ENCODE results near the gene FAM181A. TPM values are rescaled to one million over a fixed set of nuclear protein-coding genes. Genes with fewer than 3 reads are reported as not detected.
A peak's percentile ranks its signal among the peaks of the same experiment; 100 is the strongest.

The FAM181A gene
- total and polyA plus RNA-seq, 4 donors: 1.9 to 4.0 (median 3.3) TPM

GRCh38 chr14:93963692-93964091 lies 36.5 kb downstream of the FAM181A start:
- H3K27ac ChIP-seq (ENCODE audit: low read depth in 1 of 2, low read length in 1 of 2): peak overlapping the region in 1 of 2 donors; percentile 54
- H3K4me3 ChIP-seq: no peak overlapping the region
- ATAC-seq (ENCODE audit: insufficient read depth, low FRiP score) (no peak), DNase-seq (no peak)
- H3K9ac ChIP-seq (ENCODE audit: insufficient read depth in 1 of 2, low read length in 2 of 2): no peak overlapping the region
- H3K36me3 ChIP-seq (ENCODE audit: control insufficient read depth in 4 of 4, insufficient read depth in 4 of 4, low read length in 4 of 4): no peaks in the 10 kb centered on the region
- 80 to 83% methylated on average over 4 of the region's 4 CpGs for WGBS, 2 donors
- H3K27me3 ChIP-seq (ENCODE audit: control insufficient read depth in 3 of 3, insufficient read depth in 3 of 3, low read length in 2 of 3): no peaks in the 10 kb centered on the region
- peaks cover 0 to 18% (median 0%) of the 10 kb centered on the region in 5 donors for H3K4me1 ChIP-seq (ENCODE audit: control insufficient read depth in 5 of 5, insufficient read depth in 5 of 5, low read length in 5 of 5)
- TF ChIP-seq CTCF (IDR thresholded peaks at IDR 0.05; ENCODE audit: control extremely low read depth, extremely low read depth): no peak
- no peaks in the 10 kb centered on the region for H3K9me3 ChIP-seq (ENCODE audit: control insufficient read depth in 4 of 4, insufficient read depth in 3 of 4, low read length in 3 of 4)

- peak overlapping the region in 1 of 2 donors; percentile 58 for H3K27ac ChIP-seq (ENCODE audit: low read depth in 1 of 2, low read length in 1 of 2)
- H3K9ac ChIP-seq (ENCODE audit: insufficient read depth in 1 of 2, low read length in 2 of 2): no peak overlapping the region
- TF ChIP-seq CTCF (IDR thresholded peaks at IDR 0.05; ENCODE audit: control extremely low read depth, extremely low read depth): no peak
These were observed 37.1 kb downstream of the FAM181A start for GRCh38 chr14:93964281-93964680.

GRCh38 chr14:93964820-93965286 lies 37.7 kb downstream of the FAM181A start:
- Histone ChIP-seq H3K4me3 (no peak overlapping the region), H3K27ac (ENCODE audit: low read depth in 1 of 2, low read length in 1 of 2) (peak overlapping the region in 1 of 2 donors; percentile 38), H3K9ac (ENCODE audit: insufficient read depth in 1 of 2, low read length in 2 of 2) (no peak overlapping the region), H3K27me3 (ENCODE audit: control insufficient read depth in 3 of 3, insufficient read depth in 3 of 3, low read length in 2 of 3) (no peaks in the 10 kb centered on the region), H3K36me3 (ENCODE audit: control insufficient read depth in 4 of 4, insufficient read depth in 4 of 4, low read length in 4 of 4) (no peaks in the 10 kb centered on the region), H3K9me3 (ENCODE audit: control insufficient read depth in 4 of 4, insufficient read depth in 3 of 4, low read length in 3 of 4) (no peaks in the 10 kb centered on the region), H3K4me1 (ENCODE audit: control insufficient read depth in 5 of 5, insufficient read depth in 5 of 5, low read length in 5 of 5) (peaks cover 0 to 13% (median 0%) of the 10 kb centered on the region in 5 donors)
- no peak for ATAC-seq (ENCODE audit: insufficient read depth, low FRiP score)
- WGBS, 2 donors: 89 to 95% methylated on average over 3 of the region's 3 CpGs
- no peak for TF ChIP-seq CTCF (IDR thresholded peaks at IDR 0.05; ENCODE audit: control extremely low read depth, extremely low read depth)
- no peak for DNase-seq

More at GRCh38 chr14:93964281-93964680, 37.1 kb downstream of the FAM181A start:
- Histone ChIP-seq H3K36me3 (ENCODE audit: control insufficient read depth in 4 of 4, insufficient read depth in 4 of 4, low read length in 4 of 4) (no peaks in the 10 kb centered on the region), H3K27me3 (ENCODE audit: control insufficient read depth in 3 of 3, insufficient read depth in 3 of 3, low read length in 2 of 3) (no peaks in the 10 kb centered on the region), H3K4me3 (no peak overlapping the region), H3K4me1 (ENCODE audit: control insufficient read depth in 5 of 5, insufficient read depth in 5 of 5, low read length in 5 of 5) (peaks cover 0 to 19% (median 0%) of the 10 kb centered on the region in 5 donors), H3K9me3 (ENCODE audit: control insufficient read depth in 4 of 4, insufficient read depth in 3 of 4, low read length in 3 of 4) (no peaks in the 10 kb centered on the region)
- ATAC-seq (ENCODE audit: insufficient read depth, low FRiP score) (no peak), DNase-seq (no peak)
- WGBS, 2 donors: 95 to 96% methylated on average over 10 of the region's 10 CpGs

GRCh38 chr14:93965287-93965821 lies 38.2 kb downstream of the FAM181A start:
- ATAC-seq (ENCODE audit: insufficient read depth, low FRiP score) (peak; percentile 22), DNase-seq (no peak)
- Histone ChIP-seq H3K27ac (ENCODE audit: low read depth in 1 of 2, low read length in 1 of 2) (peak overlapping the region; percentile 32 to 67), H3K4me3 (no peak overlapping the region), H3K4me1 (ENCODE audit: control insufficient read depth in 5 of 5, insufficient read depth in 5 of 5, low read length in 5 of 5) (peaks cover 0 to 15% (median 0%) of the 10 kb centered on the region in 5 donors), H3K27me3 (ENCODE audit: control insufficient read depth in 3 of 3, insufficient read depth in 3 of 3, low read length in 2 of 3) (no peaks in the 10 kb centered on the region), H3K36me3 (ENCODE audit: control insufficient read depth in 4 of 4, insufficient read depth in 4 of 4, low read length in 4 of 4) (no peaks in the 10 kb centered on the region), H3K9ac (ENCODE audit: insufficient read depth in 1 of 2, low read length in 2 of 2) (no peak overlapping the region), H3K9me3 (ENCODE audit: control insufficient read depth in 4 of 4, insufficient read depth in 3 of 4, low read length in 3 of 4) (no peaks in the 10 kb centered on the region)
- TF ChIP-seq CTCF (IDR thresholded peaks at IDR 0.05; ENCODE audit: control extremely low read depth, extremely low read depth): no peak
- WGBS, 2 donors: 71 to 89% methylated on average over 3 of the region's 3 CpGs
